ENCODE results near the gene PLA2G4B.

The PLA2G4B gene

DNA sequence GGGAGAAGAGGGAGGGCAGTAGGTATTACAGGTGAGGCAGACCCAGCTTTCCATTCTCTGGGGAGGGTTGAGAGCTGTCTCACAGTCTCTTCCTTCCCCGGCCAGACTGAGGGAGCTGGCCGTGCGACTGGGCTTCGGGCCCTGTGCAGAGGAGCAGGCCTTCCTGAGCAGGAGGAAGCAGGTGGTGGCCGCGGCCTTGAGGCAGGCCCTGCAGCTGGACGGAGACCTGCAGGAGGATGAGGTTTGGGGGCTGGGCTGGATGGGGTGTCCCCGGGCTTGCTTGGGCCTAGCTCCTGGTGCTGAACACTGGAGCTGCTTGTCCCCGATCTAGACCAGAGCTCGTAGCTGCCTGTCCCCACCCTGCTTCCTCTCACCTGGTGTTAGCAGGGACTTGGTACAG, 4.9 kb downstream of the PLA2G4B start:
- no peak for DNase-seq (ENCODE audit: low read depth)
- no peak overlapping the region for H3K4me3 ChIP-seq (ENCODE audit: low read depth, low read length)

DNA sequence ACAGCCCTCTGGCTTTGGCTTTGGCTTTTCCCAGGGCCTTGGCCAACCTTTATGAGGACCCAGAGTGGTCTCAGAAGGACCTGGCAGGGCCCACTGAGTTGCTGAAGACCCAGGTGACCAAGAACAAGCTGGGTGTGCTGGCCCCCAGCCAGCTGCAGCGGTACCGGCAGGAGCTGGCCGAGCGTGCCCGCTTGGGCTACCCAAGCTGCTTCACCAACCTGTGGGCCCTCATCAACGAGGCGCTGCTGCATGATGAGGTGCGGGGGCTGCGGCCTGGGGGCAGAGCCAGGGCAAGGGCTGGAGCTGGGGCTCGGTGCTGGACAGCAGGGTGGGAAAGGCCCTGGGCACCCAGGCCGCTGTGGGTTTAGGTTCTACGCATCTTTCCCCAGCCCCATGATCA, 6.2 kb downstream of the PLA2G4B start:
- no peak overlapping the region for H3K4me3 ChIP-seq (ENCODE audit: low read depth, low read length)

DNA sequence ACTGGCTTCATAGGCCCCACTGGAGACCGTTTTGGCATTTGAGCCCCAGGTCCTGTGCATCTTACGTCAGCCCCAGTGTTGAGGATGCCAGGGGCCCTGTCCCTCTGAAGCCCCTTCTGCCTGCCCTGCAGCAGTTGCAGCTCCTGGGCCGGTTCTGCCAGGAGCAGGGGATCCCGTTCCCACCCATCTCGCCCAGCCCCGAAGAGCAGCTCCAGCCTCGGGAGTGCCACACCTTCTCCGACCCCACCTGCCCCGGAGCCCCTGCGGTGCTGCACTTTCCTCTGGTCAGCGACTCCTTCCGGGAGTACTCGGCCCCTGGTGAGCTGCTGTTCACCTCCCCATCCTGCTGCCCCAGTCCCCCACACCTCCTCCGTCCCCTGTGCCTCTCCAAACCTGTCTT, 8.6 kb downstream of the PLA2G4B start:
- H3K4me3 ChIP-seq (ENCODE audit: low read depth, low read length) = no peak overlapping the region

More for the DNA sequence above, 6.2 kb downstream of the PLA2G4B start:
- no peak for DNase-seq (ENCODE audit: low read depth)

DNA sequence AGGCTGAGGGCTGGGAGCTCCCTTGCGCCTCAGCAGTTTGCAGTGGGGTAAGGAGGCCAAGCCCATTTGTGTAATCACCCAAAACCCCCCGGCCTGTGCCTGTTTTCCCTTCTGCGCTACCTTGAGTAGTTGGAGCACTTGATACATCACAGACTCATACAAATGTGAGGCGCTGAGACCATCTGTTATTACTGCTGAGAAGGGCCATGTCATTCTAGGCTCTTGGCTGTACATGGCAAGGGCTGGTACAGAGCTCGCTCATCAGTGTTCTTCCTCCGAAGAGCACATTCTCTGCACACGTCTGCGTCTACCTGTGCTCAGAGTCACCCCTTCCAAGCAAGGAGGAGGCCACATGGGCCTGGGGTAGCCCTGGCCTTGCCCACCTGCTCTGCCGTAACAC, 9.3 kb downstream of the PLA2G4B start:
- DNase-seq (ENCODE audit: low read depth) = no peak
- H3K4me3 ChIP-seq (ENCODE audit: low read depth, low read length) = no peak overlapping the region

More for the DNA sequence above, 8.6 kb downstream of the PLA2G4B start:
- no peak for DNase-seq (ENCODE audit: low read depth)

DNA sequence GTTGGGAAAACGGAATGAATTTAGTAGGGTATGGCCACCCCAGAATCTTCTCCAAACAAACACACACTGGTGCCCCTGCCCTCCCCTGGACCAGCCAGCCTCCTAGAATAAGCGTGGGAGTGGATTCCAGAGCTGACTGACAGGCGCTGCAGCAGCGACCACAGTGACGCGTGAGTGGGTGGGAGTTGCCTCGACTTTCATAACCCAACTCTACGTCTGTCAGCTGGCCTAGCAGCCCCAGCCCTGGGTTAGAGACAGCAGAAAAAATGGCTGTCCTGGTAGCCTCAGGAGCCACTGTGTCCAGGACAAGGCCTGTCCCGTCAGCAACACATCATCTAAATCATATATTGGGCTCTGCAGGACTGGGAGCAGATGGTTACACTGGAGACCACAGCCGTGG, 10.0 kb downstream of the PLA2G4B start:
- no peak overlapping the region for H3K4me3 ChIP-seq (ENCODE audit: low read depth, low read length)
- DNase-seq (ENCODE audit: low read depth) = no peak

DNA sequence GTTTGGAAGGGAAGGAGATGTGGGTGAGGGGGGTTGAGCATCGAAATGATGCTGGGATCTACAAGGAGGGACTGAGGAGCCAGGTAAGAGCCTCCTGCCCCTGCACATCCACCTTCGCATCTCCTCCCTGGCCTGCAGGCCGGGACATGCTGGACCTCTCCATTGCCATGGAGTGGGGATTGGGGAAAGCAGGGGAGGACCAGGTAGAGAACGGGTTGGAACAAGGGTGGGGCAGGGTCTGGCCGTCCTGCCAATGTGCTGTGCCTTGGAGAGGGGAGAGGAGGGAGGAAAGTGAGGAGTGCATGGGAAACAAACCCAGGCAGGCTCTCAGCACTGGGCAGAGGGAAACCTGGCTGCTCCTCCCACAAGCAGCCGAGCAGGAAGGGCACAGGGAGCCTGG, 10.6 kb downstream of the PLA2G4B start:
- no peak for DNase-seq (ENCODE audit: low read depth)
- H3K4me3 ChIP-seq (ENCODE audit: low read depth, low read length) = no peak overlapping the region

DNA sequence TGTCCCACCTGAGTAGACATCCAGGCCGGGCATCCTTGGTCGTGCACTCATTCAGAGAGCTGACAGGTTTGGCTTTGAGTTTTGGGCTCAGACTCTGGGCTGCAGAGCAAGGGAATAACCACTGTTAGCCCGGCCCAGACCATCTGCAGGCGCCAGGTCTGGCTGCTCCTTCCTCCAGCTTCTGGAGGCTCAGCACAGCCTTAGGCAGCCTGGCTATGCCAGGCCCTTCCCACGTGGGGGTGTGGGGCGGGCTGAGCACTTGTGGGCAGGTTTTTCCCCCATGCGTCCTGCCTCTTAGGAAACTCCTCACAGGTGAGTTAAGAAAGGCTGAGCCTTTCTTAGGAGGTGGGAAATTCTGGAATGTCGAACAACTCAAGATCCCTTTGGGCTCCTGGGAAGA, 11.2 kb downstream of the PLA2G4B start:
- no peak for DNase-seq (ENCODE audit: low read depth)
- H3K4me3 ChIP-seq (ENCODE audit: low read depth, low read length) = no peak overlapping the region

DNA sequence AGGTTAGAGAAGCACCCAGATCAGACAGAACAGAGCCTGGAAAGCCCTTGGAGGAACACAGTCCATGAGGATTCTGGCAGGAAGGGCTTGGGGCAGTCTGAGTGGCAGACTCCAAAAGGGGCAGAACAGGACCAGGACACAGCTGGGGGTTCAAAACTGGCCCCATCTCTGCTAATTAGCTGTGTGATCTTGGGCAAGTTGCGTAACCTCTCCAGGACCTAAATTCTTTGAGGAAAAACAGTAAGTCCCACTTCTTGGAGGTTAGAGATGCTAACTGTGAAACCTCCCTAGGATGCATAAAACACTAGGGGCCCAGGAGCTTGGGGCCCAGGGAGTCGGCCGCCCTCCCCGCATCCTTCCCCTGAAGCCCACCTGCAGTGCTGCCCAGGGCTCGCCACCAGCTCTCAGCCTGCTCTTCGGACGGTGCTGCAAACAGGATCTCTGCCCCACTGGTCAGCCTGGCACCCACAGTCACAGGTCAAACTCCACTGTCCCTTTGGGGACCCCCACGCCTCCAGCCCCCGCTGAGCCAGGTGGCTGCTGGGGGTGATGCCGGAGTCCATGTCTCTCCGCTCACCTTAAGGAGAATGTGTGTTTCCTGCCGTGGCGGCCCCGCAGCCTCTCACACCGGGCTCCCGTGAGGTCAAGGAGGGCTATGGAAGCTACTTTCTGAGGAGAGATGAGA, 12.0 kb downstream of the PLA2G4B start:
- H3K4me3 ChIP-seq (ENCODE audit: low read depth, low read length) = no peak overlapping the region
- DNase-seq (ENCODE audit: low read depth) = no peak

DNA sequence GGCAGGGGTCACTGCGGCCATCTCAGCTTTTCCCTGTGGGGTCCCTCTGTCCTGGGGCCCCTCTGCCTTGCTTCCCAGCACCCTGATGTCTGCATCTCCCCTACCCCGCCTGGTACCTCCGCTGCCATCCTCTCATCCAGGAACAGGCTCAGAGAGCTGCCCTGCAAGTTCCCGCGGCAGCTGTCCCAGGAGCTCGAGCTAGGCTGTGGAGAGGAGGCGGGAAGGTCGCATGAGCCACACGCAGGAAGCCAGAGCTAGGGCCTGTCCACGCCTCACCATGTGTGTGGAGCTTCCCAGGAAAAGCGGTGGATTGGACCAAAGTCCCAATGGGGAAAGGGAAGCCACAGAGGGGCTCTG, 12.5 kb downstream of the PLA2G4B start:
- no peak for DNase-seq (ENCODE audit: low read depth)
- no peak overlapping the region for H3K4me3 ChIP-seq (ENCODE audit: low read depth, low read length)

DNA sequence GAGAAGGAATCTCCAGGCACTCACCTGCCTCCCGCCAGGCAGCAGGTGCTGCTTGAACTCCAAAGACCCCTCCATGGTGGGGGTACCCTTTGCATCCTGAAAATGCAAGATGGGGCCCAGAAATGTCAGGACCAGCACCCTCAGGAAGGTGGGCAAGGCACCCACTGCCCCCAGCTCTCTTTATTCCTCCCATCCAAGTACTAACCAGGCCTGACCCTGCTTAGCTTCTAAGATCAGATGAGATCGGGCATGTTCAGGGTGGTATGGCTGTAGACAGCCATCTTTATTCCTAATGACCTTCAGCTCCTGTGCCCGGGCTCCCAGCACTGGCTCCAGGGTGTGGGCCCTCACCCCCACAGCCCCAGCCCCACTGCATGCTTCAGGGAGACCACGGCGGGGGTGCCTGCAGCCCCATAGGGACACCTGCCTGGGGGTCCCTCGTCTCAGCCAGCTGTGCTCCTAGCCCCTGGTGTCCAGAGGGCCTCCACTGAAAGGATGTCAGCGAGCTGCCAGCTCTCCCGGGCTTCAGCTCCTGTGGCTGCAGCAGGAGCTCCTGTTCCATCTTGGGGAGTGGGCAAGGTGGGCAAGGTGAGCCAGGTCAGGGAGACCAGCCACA, 13.2 kb downstream of the PLA2G4B start:
- H3K4me3 ChIP-seq (ENCODE audit: low read depth, low read length) = no peak overlapping the region
- no peak for DNase-seq (ENCODE audit: low read depth)

DNA sequence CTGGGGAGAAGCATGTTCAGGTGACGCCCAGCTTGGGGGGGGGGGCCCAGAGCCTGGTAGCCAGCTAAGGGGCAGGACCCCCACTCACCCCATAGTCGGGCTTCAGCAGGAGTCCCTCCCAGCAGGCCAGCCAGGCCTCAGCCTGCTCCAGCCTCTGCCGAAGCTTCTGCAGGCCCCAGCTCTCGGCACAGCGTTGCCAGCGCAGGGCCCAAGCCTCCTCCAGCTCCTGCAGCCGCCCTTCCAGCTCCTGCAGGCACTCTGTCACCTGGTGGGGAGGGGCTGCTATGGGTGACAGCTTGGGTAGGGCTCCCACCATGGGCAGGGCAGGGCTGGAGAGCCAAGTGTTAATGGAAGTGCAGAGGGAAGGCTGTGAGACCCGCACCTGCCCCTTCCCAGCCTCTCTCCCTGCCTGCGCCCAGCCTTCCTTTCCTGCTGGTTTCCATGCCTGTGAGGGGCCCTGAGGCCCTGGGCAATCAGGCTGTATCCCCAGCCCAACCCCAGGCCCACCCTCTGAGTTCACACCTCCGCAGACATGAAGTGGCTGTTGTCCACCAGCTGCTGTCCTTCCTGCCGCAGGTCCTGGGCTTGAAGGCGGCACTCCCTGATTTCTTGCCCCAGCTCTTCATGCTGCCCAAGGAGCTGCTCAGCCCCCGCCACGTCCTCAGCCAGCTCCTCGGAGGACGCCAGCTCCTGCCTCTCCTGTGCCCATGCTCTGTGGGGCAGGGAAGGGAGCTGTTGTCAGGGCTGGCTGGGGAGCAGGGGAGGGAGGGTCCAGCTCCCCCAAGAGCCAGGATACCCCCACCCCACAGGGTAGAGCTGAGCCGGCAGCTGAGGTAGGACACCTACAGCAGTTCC, 14.3 kb downstream of the PLA2G4B start:
- H3K4me3 ChIP-seq (ENCODE audit: low read depth, low read length) = no peak overlapping the region
- DNase-seq (ENCODE audit: low read depth) = no peak

DNA sequence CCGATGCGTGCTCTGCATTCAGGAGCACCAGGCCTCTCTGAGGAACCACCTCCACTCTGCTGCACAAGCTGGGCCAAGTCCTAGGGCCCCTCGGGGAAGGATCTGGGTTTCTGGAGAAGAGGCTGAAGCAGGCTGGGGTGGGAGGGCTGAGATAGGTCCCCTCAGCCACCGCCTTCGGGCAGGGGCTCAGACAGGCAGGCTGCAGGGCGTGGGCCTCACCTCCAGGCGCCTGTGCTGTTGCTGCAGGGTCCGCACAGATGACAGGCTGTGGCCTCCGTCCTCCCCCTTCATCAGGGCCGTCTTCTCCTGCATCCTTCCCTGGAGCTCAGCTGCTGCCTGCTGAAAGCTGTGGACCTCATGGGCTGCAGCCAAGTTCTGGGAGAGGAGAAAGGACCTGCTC, 15.2 kb downstream of the PLA2G4B start:
- H3K4me3 ChIP-seq (ENCODE audit: low read depth, low read length) = no peak overlapping the region
- no peak for DNase-seq (ENCODE audit: low read depth)

DNA sequence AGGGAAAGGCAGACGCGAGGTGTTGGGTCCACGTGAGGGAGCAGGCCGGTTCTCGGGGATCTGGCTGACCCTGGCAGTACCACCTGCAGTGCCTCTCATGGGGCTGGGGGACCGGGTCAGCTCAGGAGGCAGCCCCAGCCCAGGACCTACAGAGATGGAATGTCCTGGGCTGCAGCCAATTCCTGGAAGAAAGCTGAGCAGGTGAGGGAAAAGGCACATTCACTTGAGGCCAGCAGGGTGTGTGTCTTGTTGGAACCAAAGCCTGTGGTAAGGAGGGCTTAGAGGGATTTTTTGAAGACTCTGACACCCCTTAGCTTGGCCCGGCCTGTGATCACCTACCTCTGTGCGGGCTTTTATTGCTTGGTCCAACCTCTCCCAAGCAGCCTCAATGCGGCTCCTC, 15.8 kb downstream of the PLA2G4B start:
- no peak for DNase-seq (ENCODE audit: low read depth)
- H3K4me3 ChIP-seq (ENCODE audit: low read depth, low read length) = no peak overlapping the region

DNA sequence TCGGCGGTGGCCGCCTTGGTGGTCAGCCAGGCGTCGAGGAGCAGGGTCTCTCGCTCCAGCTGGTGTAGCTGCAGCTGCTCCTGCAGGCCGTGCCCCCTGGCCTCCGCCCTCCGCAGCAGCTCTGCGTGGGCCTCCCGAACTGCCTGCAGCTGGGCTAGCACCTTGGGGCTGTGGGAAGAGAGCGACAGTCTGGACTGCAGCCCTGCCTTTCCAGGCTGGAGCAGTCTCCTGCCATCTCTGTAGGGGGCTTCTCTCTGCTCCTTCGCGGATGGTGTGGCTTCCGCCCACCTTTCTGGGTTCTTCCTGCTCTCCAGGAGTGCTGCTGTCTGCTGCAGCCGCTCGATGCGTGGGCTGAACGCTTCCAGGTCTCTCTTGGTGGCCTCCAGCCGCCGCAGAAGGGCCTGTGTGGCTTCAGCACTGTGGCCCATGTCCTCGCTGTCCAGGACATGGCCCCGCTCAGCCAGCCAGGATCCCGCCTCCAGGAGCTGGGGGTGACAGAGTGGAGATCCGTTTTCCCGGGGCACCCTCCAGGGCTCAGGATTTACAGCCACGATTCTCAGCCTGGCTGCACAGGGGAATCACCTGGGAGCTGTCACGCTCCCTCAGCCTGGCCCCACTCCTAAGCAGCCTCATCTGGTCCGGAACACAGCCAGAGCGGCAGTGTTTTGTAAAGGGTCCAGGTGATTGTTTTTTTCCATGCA, 16.8 kb downstream of the PLA2G4B start:
- H3K4me3 ChIP-seq (ENCODE audit: low read depth, low read length) = no peak overlapping the region
- no peak for DNase-seq (ENCODE audit: low read depth)

DNA sequence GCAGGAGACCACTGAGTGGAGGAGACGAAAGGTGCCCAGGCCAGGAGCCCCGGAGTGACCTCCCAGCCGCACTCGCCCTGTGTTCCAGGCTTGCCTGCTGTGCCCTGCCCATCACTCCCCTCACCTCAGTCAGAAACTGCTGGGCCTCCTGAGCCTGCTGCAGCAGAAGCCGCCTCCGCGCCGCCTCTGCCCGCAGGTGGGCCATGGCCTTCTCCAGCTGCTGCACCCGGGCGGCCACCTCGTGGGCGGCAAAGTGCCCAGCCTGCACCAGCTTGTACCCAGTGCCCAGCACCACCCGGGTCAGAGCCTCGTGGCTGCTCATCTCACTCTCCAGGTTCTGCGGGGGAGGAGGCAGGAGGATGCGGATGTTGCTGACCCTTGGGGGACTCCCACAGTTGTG, 17.6 kb downstream of the PLA2G4B start:
- no peak overlapping the region for H3K4me3 ChIP-seq (ENCODE audit: low read depth, low read length)
- no peak for DNase-seq (ENCODE audit: low read depth)

DNA sequence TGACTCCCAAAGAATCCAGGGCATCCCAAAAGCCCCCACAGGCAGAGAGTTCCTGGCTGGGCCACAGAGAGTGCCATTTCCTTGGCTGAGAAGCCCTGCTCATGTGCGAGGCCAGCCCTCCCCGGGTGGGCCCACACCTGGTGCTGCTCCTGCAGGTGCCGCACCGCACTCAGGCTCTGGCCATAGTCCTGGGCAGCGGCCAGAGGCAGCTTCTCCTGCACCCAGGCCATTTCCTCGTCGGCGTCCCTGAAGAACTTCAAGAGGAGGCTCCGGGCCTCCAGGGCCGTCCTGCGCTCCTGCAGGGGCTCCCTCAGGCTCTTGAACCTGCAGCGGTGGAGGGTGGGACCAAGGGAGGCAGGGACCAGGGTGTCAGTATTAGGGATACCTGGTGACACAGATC, 18.1 kb downstream of the PLA2G4B start:
- DNase-seq (ENCODE audit: low read depth) = no peak
- H3K4me3 ChIP-seq (ENCODE audit: low read depth, low read length) = no peak overlapping the region

DNA sequence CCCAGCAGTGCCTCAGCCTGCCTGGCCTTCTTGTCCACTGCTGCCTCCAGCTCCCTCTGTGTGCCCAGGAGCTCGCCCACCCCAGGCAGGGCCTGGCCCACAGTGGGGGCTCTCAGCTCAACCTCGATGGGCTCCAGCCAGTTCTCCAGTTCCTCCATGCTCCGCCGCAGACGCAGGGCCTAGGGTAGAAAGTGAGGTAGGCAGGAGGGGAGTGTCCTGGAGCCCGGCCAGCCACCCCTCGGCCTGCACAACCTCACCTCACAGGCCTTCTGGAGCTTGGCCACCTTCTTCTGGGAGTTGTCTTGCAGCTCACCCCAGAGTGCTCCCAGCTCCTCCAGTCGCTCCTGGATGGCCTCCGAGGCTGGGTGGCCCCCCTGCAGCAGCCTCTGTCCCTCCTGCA, 18.7 kb downstream of the PLA2G4B start:
- DNase-seq (ENCODE audit: low read depth) = no peak
- H3K4me3 ChIP-seq (ENCODE audit: low read depth, low read length) = no peak overlapping the region

DNA sequence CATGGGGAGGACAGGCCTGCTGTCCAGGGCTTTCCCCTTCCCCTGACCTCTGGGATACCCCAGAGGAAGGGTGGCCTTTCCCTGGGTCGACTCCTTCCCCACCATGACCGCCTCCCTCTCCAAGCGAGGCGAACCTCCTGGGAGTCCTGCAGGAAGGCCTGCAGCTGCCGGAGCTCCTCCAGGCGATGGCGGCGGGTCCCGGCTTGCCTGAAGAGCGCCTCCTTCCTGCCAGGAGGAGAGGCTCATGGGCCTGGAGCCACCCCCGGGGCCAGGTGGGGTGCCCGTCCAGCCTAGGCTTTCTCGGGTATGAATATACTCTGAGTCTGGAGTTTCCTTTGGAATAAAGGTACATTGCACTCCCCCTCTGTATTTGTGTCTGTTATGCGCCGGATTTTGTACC, 20.1 kb downstream of the PLA2G4B start:
- no peak for DNase-seq (ENCODE audit: low read depth)
- H3K4me3 ChIP-seq (ENCODE audit: low read depth, low read length) = no peak overlapping the region

DNA sequence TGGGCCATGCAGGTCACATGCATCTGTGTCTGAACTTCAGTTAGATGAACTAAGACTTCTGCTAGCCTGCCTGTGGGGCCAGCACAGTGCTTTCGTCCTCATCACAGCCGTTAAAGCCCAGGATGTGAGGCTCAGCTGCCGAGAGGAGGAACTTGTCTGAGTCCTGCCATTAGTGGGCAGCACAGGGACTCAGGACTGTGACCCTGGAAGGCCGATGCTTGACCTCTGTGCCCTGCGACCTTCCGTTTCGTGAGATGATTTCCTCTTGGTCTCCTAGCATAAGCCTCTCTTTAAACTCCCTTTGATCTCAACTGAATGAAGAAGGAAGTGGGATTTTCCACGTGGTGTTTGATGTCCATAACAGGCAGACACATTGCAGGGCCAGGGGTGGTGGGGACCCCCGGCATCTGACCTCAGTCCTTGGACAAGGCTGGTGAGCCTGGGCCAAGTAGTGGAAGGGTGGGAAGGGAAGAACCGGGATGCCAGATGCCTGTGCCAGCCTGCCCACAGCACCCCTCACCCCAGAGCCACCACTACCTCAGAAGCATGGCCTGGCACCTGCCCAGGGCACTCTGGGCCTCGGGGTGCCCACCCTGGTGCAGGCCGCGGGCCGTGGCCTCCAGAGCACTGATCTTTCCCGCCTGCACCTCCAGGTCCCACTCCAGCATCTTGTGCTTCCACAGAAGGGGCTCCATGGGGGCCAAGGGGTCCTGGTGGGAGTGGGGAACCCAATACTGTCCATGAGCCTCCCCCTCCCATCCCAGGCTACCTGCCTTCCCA, 21.6 kb downstream of the PLA2G4B start:
- DNase-seq (ENCODE audit: low read depth) = no peak
- no peak overlapping the region for H3K4me3 ChIP-seq (ENCODE audit: low read depth, low read length)
